Measurements from ENCODE around the gene ZNF552.
"Not testable (repeated sequence)": the region's sequence is repeated elsewhere in the genome, so short reads cannot be mapped to it uniquely, and the experiment has no call there.

ZNF552 gene

GRCh38 chr19:57817976-57818375 lies 3.3 kb upstream of the ZNF552 start:
- no peak for DNase-seq

DNA sequence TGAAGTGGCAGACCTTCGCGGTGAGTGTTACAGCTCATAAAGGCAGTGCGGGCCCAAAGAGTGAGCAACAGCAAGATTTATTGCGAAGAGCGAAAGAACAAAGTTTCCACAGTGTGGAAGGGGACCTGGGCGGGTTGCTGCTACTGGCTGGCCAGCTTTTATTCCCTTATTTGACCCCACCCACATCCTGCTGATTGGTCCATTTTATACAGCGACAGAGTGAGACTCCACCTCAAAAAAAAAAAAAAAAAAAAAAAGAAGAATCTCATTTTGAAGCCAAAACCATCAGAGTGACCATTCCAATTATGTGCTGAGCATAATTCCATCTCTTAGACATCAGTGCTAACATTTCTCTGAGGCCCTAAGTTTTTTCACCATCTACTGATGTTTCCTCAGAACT lies 1.9 kb upstream of the ZNF552 start:
- no peak for DNase-seq

- DNase-seq, result no peak
These were observed 748 bp upstream of the ZNF552 start for GRCh38 chr19:57815247-57816075.

- no peak for DNase-seq
These were observed 701 bp downstream of the ZNF552 start for GRCh38 chr19:57813919-57814504.

GRCh38 chr19:57812975-57813820 lies 1.5 kb downstream of the ZNF552 start:
- not testable (repeated sequence) for DNase-seq

- DNase-seq, result no peak
These were observed 2.5 kb downstream of the ZNF552 start for GRCh38 chr19:57812226-57812625.

GRCh38 chr19:57810410-57811295 lies 4.1 kb downstream of the ZNF552 start:
- DNase-seq, result not testable (repeated sequence)

DNA sequence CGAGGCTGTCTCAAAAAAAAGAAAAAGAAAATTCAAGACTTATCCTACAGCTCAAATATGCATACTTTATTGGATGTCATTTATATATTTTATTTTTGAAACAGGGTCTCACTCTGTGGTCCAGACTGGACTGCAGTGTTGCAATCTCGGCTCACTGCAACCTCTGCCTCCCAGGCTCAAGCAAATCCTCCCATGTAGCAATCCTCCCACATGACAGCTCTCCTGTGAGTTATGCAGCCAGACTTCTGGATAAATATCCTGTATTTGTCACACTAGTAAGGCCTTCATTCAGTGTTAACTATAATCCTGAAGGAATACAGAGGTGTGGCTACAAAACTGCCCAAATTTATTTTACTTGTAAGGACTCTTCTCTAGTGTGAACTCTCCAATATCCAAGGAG lies 7.2 kb downstream of the ZNF552 start:
- no peak for DNase-seq

DNA sequence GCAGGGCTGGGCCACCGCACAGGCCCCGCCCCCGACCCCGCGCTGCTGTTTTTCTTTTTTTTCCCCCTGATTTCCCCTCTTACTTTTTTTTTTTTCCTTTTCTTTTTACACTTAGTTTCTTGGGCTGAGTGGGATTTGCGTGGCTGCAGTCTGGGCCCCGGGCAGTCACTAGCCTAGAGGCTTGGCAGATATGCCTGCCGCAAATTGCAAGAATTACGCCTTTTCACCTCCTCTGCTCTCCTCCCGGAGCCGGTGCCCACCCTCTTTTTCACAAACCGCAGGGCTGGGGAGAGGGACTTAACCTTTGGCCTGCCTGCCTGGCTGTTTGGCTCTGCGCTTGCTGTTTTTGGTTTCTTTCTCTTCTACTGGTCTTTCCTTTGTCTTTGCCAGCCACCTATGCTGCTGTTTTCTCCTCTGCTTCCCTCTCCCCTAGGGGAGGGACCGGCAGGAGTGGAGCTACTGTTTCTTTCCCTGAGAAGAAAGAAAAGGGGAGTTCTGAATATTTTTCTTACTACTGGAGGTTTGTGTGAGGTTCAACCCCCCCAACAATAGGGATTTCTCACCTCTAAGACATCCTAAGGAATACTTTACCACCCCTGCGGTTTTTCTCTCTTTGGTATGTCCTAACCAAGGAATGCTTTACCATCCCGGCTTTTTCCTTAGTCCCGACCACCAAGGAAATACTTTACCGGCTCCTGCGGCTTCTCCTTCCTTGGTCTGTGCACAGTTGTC lies 11.0 kb downstream of the ZNF552 start:
- no peak for DNase-seq

DNA sequence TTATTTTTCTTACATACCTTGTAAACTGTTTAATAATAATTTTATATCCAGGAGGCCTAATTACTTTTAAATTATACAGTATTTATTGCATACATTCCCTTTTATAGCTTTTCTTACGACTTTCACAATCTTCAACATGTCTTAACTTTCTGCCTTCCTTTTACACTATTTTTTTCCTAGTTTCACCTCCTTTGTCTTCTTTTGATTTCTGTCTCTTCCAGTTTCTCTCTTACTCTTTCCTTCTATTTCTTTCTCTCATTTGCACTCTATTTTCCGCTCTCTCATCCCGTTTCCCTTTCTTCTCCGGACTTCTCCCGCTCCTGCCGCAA lies 11.5 kb downstream of the ZNF552 start:
- no peak for DNase-seq

DNA sequence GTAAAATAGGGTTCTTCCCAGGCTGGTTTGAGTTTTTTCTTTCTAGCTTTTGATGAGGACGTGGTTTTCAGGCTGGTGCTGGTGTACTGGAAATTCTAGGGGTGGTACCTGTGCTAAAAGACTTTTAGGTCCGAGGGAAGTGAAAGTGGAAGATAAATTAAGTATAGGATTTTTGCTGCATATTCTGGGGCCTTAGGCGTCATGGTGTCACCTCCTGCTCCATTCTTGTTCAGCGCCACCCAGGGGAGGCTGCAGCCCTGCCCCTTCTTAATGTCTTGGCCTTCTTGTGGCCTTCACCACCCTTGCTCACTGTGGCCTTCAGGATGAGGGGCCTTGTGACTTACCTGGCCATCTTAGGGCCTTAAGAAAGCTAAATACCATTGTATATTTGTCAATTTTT lies 12.4 kb downstream of the ZNF552 start:
- DNase-seq, result no peak

DNA sequence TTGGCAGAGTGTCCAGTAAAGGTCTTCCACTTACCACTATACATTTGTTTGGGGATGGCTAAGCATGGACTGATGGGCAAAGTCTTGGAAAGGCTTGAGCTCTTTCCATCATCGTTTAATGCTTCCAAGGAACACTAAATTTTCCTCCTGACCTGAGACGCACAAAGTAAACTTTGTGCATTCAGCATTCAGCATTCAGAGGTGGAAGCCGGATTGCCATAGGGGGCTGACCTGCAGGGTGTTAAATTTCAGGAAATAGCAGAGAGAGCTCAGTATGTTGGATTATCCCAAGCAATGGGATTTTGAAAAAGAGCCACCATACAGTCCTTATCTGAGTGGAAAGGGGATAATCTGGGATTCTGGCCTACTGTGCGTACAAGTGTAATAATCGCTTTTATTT lies 14.0 kb downstream of the ZNF552 start:
- DNase-seq, result no peak

GRCh38 chr19:57796580-57796979 lies 18.1 kb downstream of the ZNF552 start:
- not testable (repeated sequence) for DNase-seq

DNA sequence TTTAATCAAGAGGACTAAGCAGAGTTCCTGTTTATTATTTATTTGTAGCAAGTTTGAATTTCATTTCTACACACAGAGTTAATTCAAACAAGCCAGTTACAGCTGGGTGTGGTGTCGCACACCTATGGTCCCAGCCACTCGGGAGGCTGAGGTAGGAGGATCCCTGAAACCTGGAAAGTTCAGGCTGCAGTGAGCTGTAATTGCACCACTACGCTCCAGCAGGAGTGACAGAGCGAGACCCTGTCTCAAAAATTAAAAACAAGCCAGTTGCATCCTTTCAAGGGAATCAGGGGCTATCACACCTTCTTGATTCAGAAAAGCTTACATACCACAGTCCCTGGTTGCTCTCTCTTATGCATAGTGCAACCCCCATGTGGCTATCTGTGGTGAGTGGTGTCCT lies 25.4 kb downstream of the ZNF552 start:
- DNase-seq, result no peak

- DNase-seq, result no peak
These were observed 26.5 kb downstream of the ZNF552 start for GRCh38 chr19:57788114-57788692.

DNA sequence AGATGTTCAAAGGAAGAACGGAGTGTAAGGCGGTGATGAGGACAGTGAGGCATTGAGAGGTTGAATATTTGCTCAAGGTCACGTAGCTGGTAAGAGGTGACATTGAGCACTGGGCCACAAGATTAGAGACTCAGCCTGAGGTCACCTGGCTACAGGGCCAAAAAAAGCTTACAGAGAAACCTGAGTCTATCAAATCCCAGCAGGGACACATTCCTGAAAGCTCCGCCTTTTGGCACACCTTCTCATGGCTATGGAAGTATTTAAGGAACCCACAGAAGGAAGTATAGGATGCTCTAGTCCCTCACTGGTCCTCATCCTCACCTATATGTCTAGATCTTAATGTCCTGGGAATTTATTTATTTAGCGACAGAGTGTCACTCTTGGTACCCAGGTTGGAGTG lies 27.8 kb downstream of the ZNF552 start:
- DNase-seq, result no peak

DNA sequence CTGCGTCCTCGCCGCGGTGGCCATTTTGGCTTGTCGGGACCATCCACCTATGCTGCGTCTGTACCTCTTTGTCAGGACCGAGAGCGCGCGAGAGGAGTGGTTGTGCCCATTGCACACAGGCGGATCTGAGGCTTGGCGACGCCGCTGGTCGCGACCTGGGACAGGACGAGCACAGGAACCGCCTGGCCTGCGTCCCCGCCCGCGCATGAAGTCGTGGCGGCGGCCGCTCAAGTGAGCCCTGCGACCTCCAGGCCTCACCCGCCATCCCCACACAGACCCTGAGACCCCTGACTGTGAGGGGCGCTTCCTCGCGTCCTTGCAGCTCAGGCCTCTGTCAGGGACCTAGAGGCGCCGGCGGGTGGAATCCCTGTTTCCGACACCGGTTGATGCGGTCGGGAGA lies 28.4 kb downstream of the ZNF552 start:
- DNase-seq, result no peak

DNA sequence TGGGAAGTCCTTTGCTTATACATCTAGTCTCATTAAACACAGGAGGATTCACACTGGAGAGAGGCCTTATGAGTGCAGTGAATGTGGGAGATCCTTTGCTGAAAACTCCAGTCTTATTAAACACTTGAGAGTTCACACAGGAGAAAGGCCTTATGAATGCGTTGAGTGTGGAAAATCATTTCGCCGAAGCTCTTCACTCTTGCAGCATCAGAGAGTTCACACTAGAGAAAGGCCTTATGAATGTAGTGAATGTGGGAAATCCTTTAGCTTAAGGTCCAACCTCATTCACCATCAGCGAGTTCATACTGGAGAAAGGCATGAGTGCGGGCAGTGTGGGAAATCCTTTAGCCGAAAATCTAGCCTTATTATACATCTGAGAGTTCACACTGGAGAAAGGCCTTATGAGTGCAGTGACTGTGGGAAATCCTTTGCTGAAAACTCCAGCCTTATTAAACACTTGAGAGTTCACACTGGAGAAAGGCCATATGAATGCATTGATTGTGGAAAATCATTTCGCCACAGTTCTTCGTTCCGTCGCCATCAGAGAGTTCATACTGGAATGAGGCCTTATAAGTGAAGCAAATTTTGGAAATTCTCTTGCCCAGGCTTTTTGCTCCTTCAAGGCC lies 35.4 kb downstream of the ZNF552 start:
- DNase-seq, result no peak

DNA sequence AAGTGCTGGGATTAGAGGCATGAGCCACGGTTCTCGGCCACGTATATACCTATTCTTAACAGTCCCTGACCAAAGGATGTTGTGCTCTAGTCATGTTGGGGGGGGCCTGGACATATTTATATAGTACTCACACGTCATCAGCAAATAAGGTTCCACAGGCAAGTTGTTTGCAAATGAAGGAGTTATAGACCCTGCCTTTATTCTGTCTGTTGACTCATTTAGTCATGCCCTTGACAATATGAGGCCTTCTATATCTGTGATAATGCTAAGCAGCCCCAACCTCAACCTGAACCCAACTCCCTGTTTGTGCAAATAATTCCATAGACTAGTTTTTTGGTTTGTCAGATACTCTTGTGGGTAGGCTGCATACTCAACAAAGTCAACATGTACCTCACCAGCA lies 36.4 kb downstream of the ZNF552 start:
- no peak for DNase-seq

DNA sequence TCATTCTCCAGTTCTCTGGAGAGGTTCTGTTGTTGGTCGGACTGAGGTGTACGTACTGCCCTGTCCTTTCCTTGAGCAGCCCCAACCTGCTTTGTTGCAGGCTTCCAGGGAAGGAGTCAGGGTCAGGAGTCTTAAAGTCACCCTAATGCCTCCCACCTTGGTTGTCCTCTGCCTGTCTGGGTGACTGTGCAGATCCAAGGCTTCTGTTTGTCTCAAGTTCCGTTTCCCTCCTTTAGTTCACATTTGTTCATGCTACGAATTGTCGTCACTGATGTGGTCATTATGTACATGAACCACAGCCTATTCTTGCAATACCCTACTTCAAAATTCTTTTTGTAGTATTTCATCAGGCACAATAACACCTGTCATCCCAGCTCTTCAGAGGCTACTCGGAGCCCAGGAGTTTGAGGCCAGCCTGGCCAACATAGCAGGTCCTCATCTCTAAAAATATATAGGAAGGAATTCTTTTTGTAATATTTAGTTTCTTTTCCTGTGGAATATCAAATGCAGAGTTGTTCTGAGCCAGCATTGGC lies 37.9 kb downstream of the ZNF552 start:
- DNase-seq, result no peak

- DNase-seq, result no peak
These were observed 41.2 kb downstream of the ZNF552 start for GRCh38 chr19:57773488-57773887.
